Measurements from ENCODE around the gene WDR83.

Gene WDR83

DNA sequence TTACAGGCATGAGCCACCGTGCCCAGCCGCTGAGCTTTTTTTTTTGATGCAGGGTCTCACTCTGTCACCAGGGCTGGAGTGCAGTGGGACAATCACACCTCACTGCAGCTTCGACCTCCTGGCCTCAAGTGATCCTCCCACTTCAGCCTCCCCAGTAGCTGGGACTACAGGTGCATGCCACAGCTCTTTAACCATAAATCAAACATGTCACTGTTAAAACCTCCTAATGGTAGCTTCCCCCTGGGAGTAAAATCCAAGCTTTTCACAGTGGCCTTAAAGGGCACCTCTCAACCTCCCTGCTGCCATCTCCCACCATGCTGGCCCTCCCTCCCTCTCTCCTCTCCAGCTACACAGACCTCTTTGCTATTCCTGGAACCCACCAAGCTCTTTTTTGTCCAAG is 19.2 kb downstream of the WDR83 start:
- H3K4me3 ChIP-seq (ENCODE audit: low read depth, low read length), result no peak overlapping the region
- TF ChIP-seq CTCF (IDR thresholded peaks at IDR 0.05; ENCODE audit: low read depth, low read length, missing control alignments), result no peak
- no peak for DNase-seq (ENCODE audit: low read depth)
- in situ Hi-C loops (cut with HindIII; ENCODE audit: low sequenced_read_pairs), result no loop called here

GRCh38 chr19:12687496-12688196 is 21.0 kb downstream of the WDR83 start, which contains the start of gene GNG14:
GNG14 (plus strand) TSS chr19:12687998; CDS start chr19:12688049, 51 bp downstream.
- no peak for DNase-seq (ENCODE audit: low read depth)
- no peak within 1 kb of the TSS for H3K4me3 ChIP-seq (ENCODE audit: low read depth, low read length)
- TF ChIP-seq CTCF (IDR thresholded peaks at IDR 0.05; ENCODE audit: low read depth, low read length, missing control alignments), result no peak

GRCh38 chr19:12689012-12689411 is 22.4 kb downstream of the WDR83 start:
- no peak for TF ChIP-seq CTCF (IDR thresholded peaks at IDR 0.05; ENCODE audit: low read depth, low read length, missing control alignments)
- no peak overlapping the region for H3K4me3 ChIP-seq (ENCODE audit: low read depth, low read length)
- in situ Hi-C loops (cut with HindIII; ENCODE audit: low sequenced_read_pairs), result no loop called here
- no peak for DNase-seq (ENCODE audit: low read depth)

More at GRCh38 chr19:12687496-12688196, 21.0 kb downstream of the WDR83 start, which contains the start of gene GNG14:
- in situ Hi-C loops (cut with HindIII; ENCODE audit: low sequenced_read_pairs), result no loop called here

DNA sequence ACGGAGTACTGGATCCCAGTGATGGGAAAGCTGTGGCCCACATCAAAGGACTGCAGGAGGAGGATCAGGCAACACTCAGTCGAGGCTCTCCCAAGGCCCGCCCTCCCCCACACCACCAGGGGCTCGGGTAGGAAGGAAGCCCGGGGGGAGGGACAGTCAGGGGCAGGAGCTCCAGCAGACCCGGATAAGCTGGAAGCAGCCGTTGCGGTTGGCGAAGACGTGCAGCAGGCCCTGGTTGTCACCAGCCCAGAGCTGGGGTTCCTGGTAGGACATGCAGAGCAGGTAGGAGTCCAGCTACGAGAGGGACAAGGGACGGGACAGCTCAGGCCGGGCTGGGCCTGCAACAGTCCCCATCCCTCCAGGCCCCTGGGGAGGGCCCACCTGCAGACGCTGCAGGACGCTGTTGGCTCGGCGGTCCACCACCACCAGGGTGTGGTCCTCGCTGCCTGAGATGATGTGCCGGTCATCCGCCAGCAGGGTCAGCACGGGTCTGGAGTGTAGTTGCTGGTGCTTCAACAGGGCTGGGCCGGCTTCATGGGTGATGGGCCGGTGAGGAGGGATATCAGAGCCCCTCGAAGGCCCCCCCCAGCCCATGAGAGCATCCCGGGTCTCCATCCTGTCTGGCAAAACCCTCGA is 23.1 kb downstream of the WDR83 start:
- no peak for TF ChIP-seq CTCF (IDR thresholded peaks at IDR 0.05; ENCODE audit: low read depth, low read length, missing control alignments)
- in situ Hi-C loops (cut with HindIII; ENCODE audit: low sequenced_read_pairs), result no loop called here
- no peak overlapping the region for H3K4me3 ChIP-seq (ENCODE audit: low read depth, low read length)
- DNase-seq (ENCODE audit: low read depth), result no peak

GRCh38 chr19:12692960-12693359 is 26.4 kb downstream of the WDR83 start:
- no peak overlapping the region for H3K4me3 ChIP-seq (ENCODE audit: low read depth, low read length)
- in situ Hi-C loops (cut with HindIII; ENCODE audit: low sequenced_read_pairs), result no loop called here
- TF ChIP-seq CTCF (IDR thresholded peaks at IDR 0.05; ENCODE audit: low read depth, low read length, missing control alignments), result no peak
- DNase-seq (ENCODE audit: low read depth), result no peak

GRCh38 chr19:12694641-12695040 is 28.0 kb downstream of the WDR83 start:
- no peak overlapping the region for H3K4me3 ChIP-seq (ENCODE audit: low read depth, low read length)
- in situ Hi-C loops (cut with HindIII; ENCODE audit: low sequenced_read_pairs), result no loop called here
- DNase-seq (ENCODE audit: low read depth), result no peak
- TF ChIP-seq CTCF (IDR thresholded peaks at IDR 0.05; ENCODE audit: low read depth, low read length, missing control alignments), result no peak
